ENCODE measurements around the gene VSIG8.

The VSIG8 gene

DNA sequence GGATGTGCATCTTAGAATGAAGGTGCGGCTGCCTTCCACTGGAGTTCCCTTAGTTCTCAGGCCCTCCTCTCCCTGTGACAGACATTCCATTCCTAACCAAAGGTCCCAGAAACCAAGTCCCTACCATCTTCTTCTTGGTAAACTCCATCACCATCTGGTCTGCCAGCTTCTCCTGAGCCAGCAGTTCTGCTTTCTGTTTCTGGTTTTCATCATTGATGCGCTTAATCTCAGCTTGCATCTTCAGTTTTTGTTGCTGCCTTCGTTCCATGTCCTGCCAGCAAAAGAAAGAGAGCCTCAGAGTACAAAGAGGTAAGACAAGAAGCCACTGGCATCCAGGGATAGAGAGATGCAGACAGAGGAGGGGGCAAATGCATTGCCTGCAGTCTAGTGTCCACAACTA lies 18.0 kb upstream of the VSIG8 start:
- Histone ChIP-seq H3K4me3 (replicated peaks; ENCODE audit: insufficient read depth, low read length) (no peak overlapping the region), H3K27me3 (ENCODE audit: insufficient read depth, poor library complexity, severe bottlenecking) (no peaks in the 10 kb centered on the region), H3K27ac (replicated peaks) (no peak overlapping the region)
- DNase-seq (ENCODE audit: low read depth in 1 of 2, low spot score in 1 of 2): peak in 1 of 2 experiments; percentile 8
- TF ChIP-seq SPI1 (IDR thresholded peaks at IDR 0.05; ENCODE audit: borderline replicate concordance, low read depth) (peak; percentile 45; the same call in 1 of the 2 replicates), POLR2AphosphoS5 (IDR thresholded peaks at IDR 0.05; ENCODE audit: low read depth) (no peak)

GRCh38 chr1:159879977-159880376 lies 17.5 kb upstream of the VSIG8 start:
- peak; percentile 63 to 68 for DNase-seq (ENCODE audit: low read depth in 1 of 2, low spot score in 1 of 2)
- Histone ChIP-seq H3K4me3 (replicated peaks; ENCODE audit: insufficient read depth, low read length) (no peak overlapping the region), H3K27me3 (ENCODE audit: insufficient read depth, poor library complexity, severe bottlenecking) (no peaks in the 10 kb centered on the region), H3K27ac (replicated peaks) (no peak overlapping the region)
- TF ChIP-seq, protein P1, sequence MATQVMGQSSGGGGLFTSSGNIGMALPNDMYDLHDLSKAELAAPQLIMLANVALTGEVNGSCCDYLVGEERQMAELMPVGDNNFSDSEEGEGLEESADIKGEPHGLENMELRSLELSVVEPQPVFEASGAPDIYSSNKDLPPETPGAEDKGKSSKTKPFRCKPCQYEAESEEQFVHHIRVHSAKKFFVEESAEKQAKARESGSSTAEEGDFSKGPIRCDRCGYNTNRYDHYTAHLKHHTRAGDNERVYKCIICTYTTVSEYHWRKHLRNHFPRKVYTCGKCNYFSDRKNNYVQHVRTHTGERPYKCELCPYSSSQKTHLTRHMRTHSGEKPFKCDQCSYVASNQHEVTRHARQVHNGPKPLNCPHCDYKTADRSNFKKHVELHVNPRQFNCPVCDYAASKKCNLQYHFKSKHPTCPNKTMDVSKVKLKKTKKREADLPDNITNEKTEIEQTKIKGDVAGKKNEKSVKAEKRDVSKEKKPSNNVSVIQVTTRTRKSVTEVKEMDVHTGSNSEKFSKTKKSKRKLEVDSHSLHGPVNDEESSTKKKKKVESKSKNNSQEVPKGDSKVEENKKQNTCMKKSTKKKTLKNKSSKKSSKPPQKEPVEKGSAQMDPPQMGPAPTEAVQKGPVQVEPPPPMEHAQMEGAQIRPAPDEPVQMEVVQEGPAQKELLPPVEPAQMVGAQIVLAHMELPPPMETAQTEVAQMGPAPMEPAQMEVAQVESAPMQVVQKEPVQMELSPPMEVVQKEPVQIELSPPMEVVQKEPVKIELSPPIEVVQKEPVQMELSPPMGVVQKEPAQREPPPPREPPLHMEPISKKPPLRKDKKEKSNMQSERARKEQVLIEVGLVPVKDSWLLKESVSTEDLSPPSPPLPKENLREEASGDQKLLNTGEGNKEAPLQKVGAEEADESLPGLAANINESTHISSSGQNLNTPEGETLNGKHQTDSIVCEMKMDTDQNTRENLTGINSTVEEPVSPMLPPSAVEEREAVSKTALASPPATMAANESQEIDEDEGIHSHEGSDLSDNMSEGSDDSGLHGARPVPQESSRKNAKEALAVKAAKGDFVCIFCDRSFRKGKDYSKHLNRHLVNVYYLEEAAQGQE (IDR thresholded peaks at IDR 0.05; ENCODE audit: insufficient replicate concordance, low read depth): no peak
- TF ChIP-seq SPI1 (IDR thresholded peaks at IDR 0.05; ENCODE audit: borderline replicate concordance, low read depth): no peak
- no peak for TF ChIP-seq GABPA (IDR thresholded peaks at IDR 0.05; ENCODE audit: low read depth)
- TF ChIP-seq, protein P2, sequence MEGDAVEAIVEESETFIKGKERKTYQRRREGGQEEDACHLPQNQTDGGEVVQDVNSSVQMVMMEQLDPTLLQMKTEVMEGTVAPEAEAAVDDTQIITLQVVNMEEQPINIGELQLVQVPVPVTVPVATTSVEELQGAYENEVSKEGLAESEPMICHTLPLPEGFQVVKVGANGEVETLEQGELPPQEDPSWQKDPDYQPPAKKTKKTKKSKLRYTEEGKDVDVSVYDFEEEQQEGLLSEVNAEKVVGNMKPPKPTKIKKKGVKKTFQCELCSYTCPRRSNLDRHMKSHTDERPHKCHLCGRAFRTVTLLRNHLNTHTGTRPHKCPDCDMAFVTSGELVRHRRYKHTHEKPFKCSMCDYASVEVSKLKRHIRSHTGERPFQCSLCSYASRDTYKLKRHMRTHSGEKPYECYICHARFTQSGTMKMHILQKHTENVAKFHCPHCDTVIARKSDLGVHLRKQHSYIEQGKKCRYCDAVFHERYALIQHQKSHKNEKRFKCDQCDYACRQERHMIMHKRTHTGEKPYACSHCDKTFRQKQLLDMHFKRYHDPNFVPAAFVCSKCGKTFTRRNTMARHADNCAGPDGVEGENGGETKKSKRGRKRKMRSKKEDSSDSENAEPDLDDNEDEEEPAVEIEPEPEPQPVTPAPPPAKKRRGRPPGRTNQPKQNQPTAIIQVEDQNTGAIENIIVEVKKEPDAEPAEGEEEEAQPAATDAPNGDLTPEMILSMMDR (IDR thresholded peaks at IDR 0.05; ENCODE audit: insufficient read depth, low read length): no peak
- no peak for TF ChIP-seq POLR2AphosphoS5 (IDR thresholded peaks at IDR 0.05; ENCODE audit: low read depth)

DNA sequence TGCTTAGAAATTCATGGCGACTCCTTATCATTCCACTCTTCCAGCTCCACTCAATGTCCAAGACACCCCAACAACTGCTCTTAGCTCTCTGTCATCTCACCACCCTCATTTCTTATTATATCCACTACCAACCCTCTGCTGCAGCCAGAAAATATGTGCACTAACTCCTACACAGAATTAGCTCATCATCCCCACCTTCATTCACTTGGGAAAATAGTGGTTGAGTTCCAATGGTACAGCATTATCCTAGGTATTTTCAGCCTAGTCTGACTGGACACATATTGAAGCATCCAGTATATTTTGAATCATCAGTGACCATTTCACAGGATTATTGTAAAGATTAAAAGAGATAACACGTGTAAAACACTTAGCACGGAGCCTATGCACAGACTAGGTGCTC lies 16.7 kb upstream of the VSIG8 start:
- TF ChIP-seq, protein P1 (IDR thresholded peaks at IDR 0.05; ENCODE audit: insufficient replicate concordance, low read depth): no peak
- TF ChIP-seq POLR2AphosphoS5 (IDR thresholded peaks at IDR 0.05; ENCODE audit: low read depth) (no peak), GABPA (IDR thresholded peaks at IDR 0.05; ENCODE audit: low read depth) (no peak), SPI1 (IDR thresholded peaks at IDR 0.05; ENCODE audit: borderline replicate concordance, low read depth) (no peak)
- TF ChIP-seq, protein P2 (IDR thresholded peaks at IDR 0.05; ENCODE audit: insufficient read depth, low read length): no peak
- Histone ChIP-seq H3K27me3 (ENCODE audit: insufficient read depth, poor library complexity, severe bottlenecking) (no peaks in the 10 kb centered on the region), H3K27ac (replicated peaks) (no peak overlapping the region), H3K4me3 (replicated peaks; ENCODE audit: insufficient read depth, low read length) (no peak overlapping the region)
- DNase-seq (ENCODE audit: low read depth in 1 of 2, low spot score in 1 of 2): no peak

DNA sequence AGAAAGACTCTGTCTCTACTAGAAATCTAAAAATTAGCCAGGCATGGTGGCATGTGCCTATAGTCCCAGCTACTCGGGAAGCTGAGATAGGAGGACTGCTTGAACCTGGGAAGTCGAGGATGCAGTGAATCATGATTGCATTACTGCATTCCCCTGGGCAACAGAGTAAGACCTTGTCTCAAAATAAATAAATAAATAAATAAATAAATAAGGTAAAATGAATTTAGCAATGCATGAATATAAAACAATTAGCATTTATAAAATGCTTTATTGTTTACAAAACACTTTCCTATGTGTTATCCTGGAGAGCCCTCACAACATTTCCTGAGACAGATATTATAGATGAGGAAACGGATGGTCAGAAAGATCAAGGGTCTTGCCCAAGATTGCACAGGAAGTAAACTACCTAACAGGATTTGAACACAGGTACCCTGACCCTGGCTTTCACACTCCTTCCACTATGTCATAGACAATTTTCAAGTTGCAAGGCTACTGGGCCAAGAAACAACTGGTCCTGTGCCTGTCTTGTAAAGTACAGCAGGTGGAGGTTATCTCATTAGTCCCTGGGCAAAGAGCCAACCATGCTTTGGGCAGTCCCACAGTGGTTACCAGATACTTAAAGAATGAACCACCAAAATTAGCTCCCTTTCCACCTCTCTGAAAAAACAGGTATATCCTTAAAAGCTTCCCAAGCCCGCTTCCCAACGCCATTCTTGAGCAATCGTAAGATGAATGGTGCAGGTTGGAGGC lies 15.4 kb upstream of the VSIG8 start:
- no peak overlapping the region for H3K27ac ChIP-seq (replicated peaks)
- DNase-seq (ENCODE audit: low read depth in 1 of 2, low spot score in 1 of 2): no peak
- H3K27me3 ChIP-seq (ENCODE audit: insufficient read depth, poor library complexity, severe bottlenecking): no peaks in the 10 kb centered on the region
- TF ChIP-seq, protein P1 (IDR thresholded peaks at IDR 0.05; ENCODE audit: insufficient replicate concordance, low read depth): no peak
- TF ChIP-seq GABPA (IDR thresholded peaks at IDR 0.05; ENCODE audit: low read depth): no peak
- no peak for TF ChIP-seq POLR2AphosphoS5 (IDR thresholded peaks at IDR 0.05; ENCODE audit: low read depth)
- no peak for TF ChIP-seq SPI1 (IDR thresholded peaks at IDR 0.05; ENCODE audit: borderline replicate concordance, low read depth)
- TF ChIP-seq, protein P2 (IDR thresholded peaks at IDR 0.05; ENCODE audit: insufficient read depth, low read length): no peak
- H3K4me3 ChIP-seq (replicated peaks; ENCODE audit: insufficient read depth, low read length): no peak overlapping the region
